ENCODE data around the gene UBA6. TPM values are rescaled to one million over a fixed set of nuclear protein-coding genes. Genes with fewer than 3 reads are reported as not detected.

UBA6 gene
- total RNA-seq, 8 experiments from 2014 or later = 28.9 to 64.0 (median 41.5) TPM

DNA sequence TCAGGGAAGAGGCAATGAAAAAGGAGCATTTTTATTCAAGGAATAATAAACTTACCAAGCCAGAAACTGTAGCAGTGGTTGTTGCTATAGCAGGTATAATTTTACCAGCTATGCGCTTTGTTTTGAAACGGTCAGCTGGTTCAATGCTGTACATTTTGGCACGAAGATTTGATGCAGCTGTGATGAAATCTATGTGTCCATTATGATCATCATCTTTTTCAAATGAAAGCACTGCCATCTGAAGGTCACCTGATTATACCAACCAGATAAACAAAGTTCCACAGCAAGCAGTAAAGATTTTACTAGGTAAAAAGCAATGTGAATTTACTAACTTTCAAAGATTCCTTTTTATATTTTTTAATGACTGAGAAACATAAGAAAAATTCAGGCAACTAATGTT lies 76.0 kb downstream of the UBA6 start:
- in situ Hi-C loops (cut with MboI; ENCODE audit: low pct_unique_long_range_greater_than_20kb in 2 of 9, low sequenced_read_pairs in 9 of 9, unreplicated experiment in 9 of 9) = no loop called here
- no peaks in the 10 kb centered on the region for H3K4me1 ChIP-seq (replicated peaks in 1 of 2)
- ATAC-seq (replicated peaks in 6 of 8) = no peak
- H3K27ac ChIP-seq = no peak overlapping the region
- no peak overlapping the region for H3K4me3 ChIP-seq
- 70 to 100% (median 93%) methylated on average over 2 to 3 of the region's 3 CpGs; no CpG with 5 or more reads in 4 of the 10 experiments for WGBS, 10 experiments

- Histone ChIP-seq H3K4me1 (replicated peaks in 1 of 2) (no peaks in the 10 kb centered on the region), H3K4me3 (no peak overlapping the region), H3K27ac (no peak overlapping the region)
- no peak for ATAC-seq (replicated peaks in 6 of 8)
- in situ Hi-C loops (cut with MboI; ENCODE audit: low pct_unique_long_range_greater_than_20kb in 2 of 9, low sequenced_read_pairs in 9 of 9, unreplicated experiment in 9 of 9) = no loop called here
- 57 to 100% (median 100%) methylated on average over 1 of the region's 1 CpG; no CpG with 5 or more reads in 4 of the 10 experiments for WGBS, 10 experiments
Measured at GRCh38 chr4:67616478-67616877, 84.5 kb downstream of the UBA6 start.

DNA sequence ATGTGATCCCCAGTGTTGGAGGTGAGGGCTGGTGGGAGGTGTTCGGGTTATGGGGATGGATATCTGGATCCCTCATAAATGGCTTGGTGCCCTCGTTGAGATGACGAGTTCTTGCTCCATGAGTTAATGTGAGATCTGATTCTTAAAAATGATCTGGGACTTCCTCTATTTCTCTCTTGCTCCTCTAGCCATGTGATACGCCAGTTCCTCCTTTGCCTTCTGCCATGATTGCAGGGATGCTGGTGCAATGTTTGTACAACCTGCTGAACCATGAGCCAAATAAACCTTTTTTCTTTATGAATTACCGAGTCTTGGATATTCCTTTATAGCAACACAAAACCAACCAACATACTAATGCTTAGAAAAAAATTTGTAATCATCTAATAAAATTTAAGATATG lies 85.8 kb downstream of the UBA6 start:
- no peak for ATAC-seq (replicated peaks in 6 of 8)
- H3K4me3 ChIP-seq = no peak overlapping the region
- no peak overlapping the region for H3K27ac ChIP-seq
- 94 to 100% (median 97%) methylated on average over 1 to 5 of the region's 5 CpGs; no CpG with 5 or more reads in 1 of the 10 experiments for WGBS, 10 experiments
- H3K4me1 ChIP-seq (replicated peaks in 1 of 2) = no peaks in the 10 kb centered on the region
- in situ Hi-C loops (cut with MboI; ENCODE audit: low pct_unique_long_range_greater_than_20kb in 2 of 9, low sequenced_read_pairs in 9 of 9, unreplicated experiment in 9 of 9) = no loop called here

- in situ Hi-C loops (cut with MboI; ENCODE audit: low pct_unique_long_range_greater_than_20kb in 2 of 9, low sequenced_read_pairs in 9 of 9, unreplicated experiment in 9 of 9) = no loop called here
- no peak for ATAC-seq (replicated peaks in 6 of 8)
- no peak overlapping the region for H3K27ac ChIP-seq
- H3K4me1 ChIP-seq (replicated peaks in 1 of 2) = no peaks in the 10 kb centered on the region
- 70 to 98% (median 92%) methylated on average over 2 to 4 of the region's 4 CpGs; no CpG with 5 or more reads in 1 of the 10 experiments for WGBS, 10 experiments
- no peak overlapping the region for H3K4me3 ChIP-seq
Measured at GRCh38 chr4:67614186-67614585, 86.8 kb downstream of the UBA6 start.

GRCh38 chr4:67608027-67608426 lies 92.9 kb downstream of the UBA6 start:
- WGBS, 10 experiments = 44 to 93% (median 84%) methylated on average over 3 to 4 of the region's 4 CpGs; no CpG with 5 or more reads in 1 of the 10 experiments
- Histone ChIP-seq H3K4me3 (no peak overlapping the region), H3K27ac (no peak overlapping the region), H3K4me1 (replicated peaks in 1 of 2) (no peaks in the 10 kb centered on the region)
- no peak for ATAC-seq (replicated peaks in 6 of 8)
- in situ Hi-C loops (cut with MboI; ENCODE audit: low pct_unique_long_range_greater_than_20kb in 2 of 9, low sequenced_read_pairs in 9 of 9, unreplicated experiment in 9 of 9) = no loop called here

GRCh38 chr4:67604749-67605148 lies 96.2 kb downstream of the UBA6 start:
- H3K4me3 ChIP-seq = no peak overlapping the region
- 0 to 100% (median 87%) methylated on average over 1 to 3 of the region's 3 CpGs; no CpG with 5 or more reads in 3 of the 10 experiments for WGBS, 10 experiments
- H3K4me1 ChIP-seq (replicated peaks in 1 of 2) = no peaks in the 10 kb centered on the region
- H3K27ac ChIP-seq = no peak overlapping the region
- in situ Hi-C loops (cut with MboI; ENCODE audit: low pct_unique_long_range_greater_than_20kb in 2 of 9, low sequenced_read_pairs in 9 of 9, unreplicated experiment in 9 of 9) = no loop called here
- ATAC-seq (replicated peaks in 6 of 8) = peak in 3 of 8 experiments; percentile 39 to 93 (median 82)

DNA sequence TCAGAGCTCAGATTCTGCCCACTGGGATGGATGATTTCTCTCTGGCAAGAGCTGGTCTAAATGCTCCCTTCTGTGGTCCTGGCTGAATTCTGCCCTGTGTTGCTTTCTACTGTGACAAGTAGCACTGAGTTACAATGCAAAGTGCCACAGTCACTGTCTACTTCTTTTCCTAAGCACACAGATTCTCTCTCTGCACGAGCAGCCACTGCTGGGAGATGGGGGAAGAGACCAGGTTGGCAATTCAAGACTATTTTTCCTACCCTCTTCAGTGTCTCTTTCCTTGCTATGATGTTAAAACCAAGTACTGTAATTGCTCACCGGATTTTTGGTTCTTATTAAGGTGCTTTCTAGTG lies 97.0 kb downstream of the UBA6 start:
- WGBS, 10 experiments = 29 to 100% (median 88%) methylated on average over 1 of the region's 2 CpGs; no CpG with 5 or more reads in 3 of the 10 experiments
- H3K27ac ChIP-seq = no peak overlapping the region
- no peak for ATAC-seq (replicated peaks in 6 of 8)
- no peaks in the 10 kb centered on the region for H3K4me1 ChIP-seq (replicated peaks in 1 of 2)
- no peak overlapping the region for H3K4me3 ChIP-seq
- in situ Hi-C loops (cut with MboI; ENCODE audit: low pct_unique_long_range_greater_than_20kb in 2 of 9, low sequenced_read_pairs in 9 of 9, unreplicated experiment in 9 of 9) = no loop called here

- ATAC-seq (replicated peaks in 6 of 8) = peak in 2 of 8 experiments; percentile 63 to 81
- Histone ChIP-seq H3K4me3 (no peak overlapping the region), H3K4me1 (replicated peaks in 1 of 2) (no peaks in the 10 kb centered on the region), H3K27ac (no peak overlapping the region)
- in situ Hi-C loops (cut with MboI; ENCODE audit: low pct_unique_long_range_greater_than_20kb in 2 of 9, low sequenced_read_pairs in 9 of 9, unreplicated experiment in 9 of 9) = no loop called here
- 86 to 100% (median 100%) methylated on average over 1 to 2 of the region's 2 CpGs; no CpG with 5 or more reads in 5 of the 10 experiments for whole genome bisulfite sequencing, 10 experiments
Measured at GRCh38 chr4:67603310-67604028, 97.5 kb downstream of the UBA6 start.

GRCh38 chr4:67593741-67594175 lies 107.2 kb downstream of the UBA6 start:
- in situ Hi-C loops (cut with MboI; ENCODE audit: low pct_unique_long_range_greater_than_20kb in 2 of 9, low sequenced_read_pairs in 9 of 9, unreplicated experiment in 9 of 9) = no loop called here
- Histone ChIP-seq H3K27ac (no peak overlapping the region), H3K4me1 (replicated peaks in 1 of 2) (no peaks in the 10 kb centered on the region), H3K4me3 (no peak overlapping the region)
- ATAC-seq (replicated peaks in 6 of 8) = peak in 2 of 8 experiments; percentile 36 to 39
- WGBS, 10 experiments = 0 to 100% (median 72%) methylated on average over 1 to 2 of the region's 2 CpGs

DNA sequence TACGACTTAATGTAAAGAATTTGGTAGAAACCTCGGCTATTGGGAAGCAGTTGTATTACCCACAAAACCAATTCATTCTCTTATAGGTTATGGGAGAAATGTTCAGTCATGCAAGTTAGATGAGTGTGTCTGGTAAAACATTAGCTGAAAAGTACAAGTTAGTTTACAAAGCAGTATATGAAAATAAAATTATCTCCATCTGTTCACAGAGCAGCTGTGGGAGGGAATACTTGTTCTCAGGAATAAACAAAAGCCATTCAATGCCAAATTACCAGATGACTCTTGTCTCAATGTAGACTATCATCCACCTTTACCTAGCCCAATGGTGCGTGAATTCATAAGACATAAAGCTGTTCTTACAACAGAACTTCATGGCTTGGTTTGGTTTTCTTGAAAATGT lies 113.8 kb downstream of the UBA6 start:
- Histone ChIP-seq H3K4me3 (no peak overlapping the region), H3K4me1 (replicated peaks in 1 of 2) (no peaks in the 10 kb centered on the region), H3K27ac (no peak overlapping the region)
- in situ Hi-C loops (cut with MboI; ENCODE audit: low pct_unique_long_range_greater_than_20kb in 2 of 9, low sequenced_read_pairs in 9 of 9, unreplicated experiment in 9 of 9) = no loop called here
- 0 to 100% (median 93%) methylated on average over 1 to 3 of the region's 3 CpGs; no CpG with 5 or more reads in 2 of the 10 experiments for WGBS, 10 experiments
- ATAC-seq (replicated peaks in 6 of 8) = no peak

GRCh38 chr4:67584496-67584895 lies 116.5 kb downstream of the UBA6 start:
- H3K4me1 ChIP-seq (replicated peaks in 1 of 2) = no peaks in the 10 kb centered on the region
- H3K4me3 ChIP-seq = no peak overlapping the region
- H3K27ac ChIP-seq = no peak overlapping the region
- in situ Hi-C loops (cut with MboI; ENCODE audit: low pct_unique_long_range_greater_than_20kb in 2 of 9, low sequenced_read_pairs in 9 of 9, unreplicated experiment in 9 of 9) = no loop called here
- no peak for ATAC-seq (replicated peaks in 6 of 8)

- in situ Hi-C loops (cut with MboI; ENCODE audit: low pct_unique_long_range_greater_than_20kb in 2 of 9, low sequenced_read_pairs in 9 of 9, unreplicated experiment in 9 of 9) = no loop called here
- Histone ChIP-seq H3K4me3 (no peak overlapping the region), H3K4me1 (replicated peaks in 1 of 2) (no peaks in the 10 kb centered on the region), H3K27ac (no peak overlapping the region)
- 0 to 80% (median 54%) methylated on average over 1 to 2 of the region's 2 CpGs for WGBS, 10 experiments
- ATAC-seq (replicated peaks in 6 of 8) = no peak
Measured at GRCh38 chr4:67581913-67582312, 119.0 kb downstream of the UBA6 start.

- WGBS, 10 experiments = 33 to 100% (median 82%) methylated on average over 3 to 8 of the region's 8 CpGs; no CpG with 5 or more reads in 1 of the 10 experiments
- in situ Hi-C loops (cut with MboI; ENCODE audit: low pct_unique_long_range_greater_than_20kb in 2 of 9, low sequenced_read_pairs in 9 of 9, unreplicated experiment in 9 of 9) = no loop called here
- ATAC-seq (replicated peaks in 6 of 8) = no peak
- H3K27ac ChIP-seq = no peak overlapping the region
- no peaks in the 10 kb centered on the region for H3K4me1 ChIP-seq (replicated peaks in 1 of 2)
- H3K4me3 ChIP-seq = no peak overlapping the region
Measured at GRCh38 chr4:67581208-67581857, 119.6 kb downstream of the UBA6 start.

All from motor neuron (in vitro differentiated cells).